Mammary epithelial cell (primary cell): ENCODE data around the gene BLOC1S1.

Source experiments
- CTCF ChIP-seq, 2 donors: IDR thresholded peaks in 1 of 2; conservative IDR thresholded peaks in 1 of 2; 2 replicates each; pipeline ENCODE4 v1.5.1; 2011 to 2012; ENCODE audit warnings: inconsistent platforms in 2 of 2, low read length in 2 of 2, mild to moderate bottlenecking in 2 of 2, control low read depth in 1 of 2, low read depth in 1 of 2; ENCODE audit not compliant: insufficient read depth in 1 of 2; ENCODE audit errors: extremely low read depth in 1 of 2
- EZH2 ChIP-seq: IDR thresholded peaks from 2 replicates; pipeline ENCODE4 v1.6.1; 2012; ENCODE audit warnings: low read length, inconsistent platforms, borderline replicate concordance

GRCh38 chr12:55683676-55684075 lies 32.2 kb upstream of the BLOC1S1 start:
- TF ChIP-seq CTCF (conservative IDR thresholded peaks at IDR 0.05 in 1 of 2, IDR thresholded peaks at IDR 0.05 in 1 of 2; ENCODE audit: extremely low read depth in 1 of 2, insufficient read depth in 1 of 2, low read depth in 1 of 2, low read length in 2 of 2): no peak
- no peak for TF ChIP-seq EZH2
